GM23338 (cell line): ENCODE data around the gene PARP1. TPM values are rescaled to one million over a fixed set of nuclear protein-coding genes. Genes with fewer than 3 reads are reported as not detected.

Source experiments
- ATAC-seq: fragments of 200-7000 bp; cut with Tn5 transposase; 3 replicates; pipeline ENCODE4 v1.9.1; 2020
- DNase-seq: peaks from one replicate; pipeline ENCODE4 v3.0.0-alpha.2; 2015; ENCODE audit warnings: low spot score
- H2AFZ ChIP-seq: fragments of 200-600 bp; sonication (generic); 2 replicates; pipeline ENCODE4 v1.8.0; 2016; ENCODE audit warnings: antibody characterized with exemption, mild to moderate bottlenecking, moderate library complexity
- H3F3A ChIP-seq: fragments of 200-600 bp; sonication (generic); replicated peaks from 2 replicates; pipeline ENCODE4 v1.8.0; 2017; ENCODE audit warnings: antibody characterized with exemption, mixed run types, low read depth
- H3K27ac ChIP-seq: fragments of 200-600 bp; sonication (generic); 2 replicates; pipeline ENCODE4 v1.6.1; 2016; ENCODE audit warnings: low read depth
- H3K27me3 ChIP-seq: fragments of 200-600 bp; sonication (generic); 2 replicates; pipeline ENCODE4 v1.8.0; 2016; ENCODE audit warnings: mild to moderate bottlenecking, mixed run types, moderate library complexity; ENCODE audit not compliant: insufficient read depth
- H3K36me3 ChIP-seq: fragments of 200-600 bp; sonication (generic); 2 replicates; pipeline ENCODE4 v1.8.0; 2016; ENCODE audit warnings: mild to moderate bottlenecking; ENCODE audit not compliant: insufficient read depth
- H3K4me1 ChIP-seq: fragments of 200-600 bp; sonication (generic); 2 replicates; pipeline ENCODE4 v1.8.0; 2016; ENCODE audit warnings: mild to moderate bottlenecking, moderate library complexity; ENCODE audit not compliant: insufficient read depth
- H3K4me2 ChIP-seq: fragments of 200-600 bp; sonication (generic); 2 replicates; pipeline ENCODE4 v1.7.1; 2017; ENCODE audit warnings: mixed run types
- H3K4me3 ChIP-seq: fragments of 200-600 bp; sonication (generic); 2 replicates; pipeline ENCODE4 v1.6.1; 2016; ENCODE audit warnings: mixed run types
- H3K79me2 ChIP-seq: fragments of 200-600 bp; sonication (generic); replicated peaks from 2 replicates; pipeline ENCODE4 v1.8.0; 2017; ENCODE audit warnings: mild to moderate bottlenecking; ENCODE audit not compliant: insufficient read depth
- H3K9me2 ChIP-seq: fragments of 200-600 bp; sonication (generic); 2 replicates; pipeline ENCODE4 v1.8.0; 2017; ENCODE audit not compliant: insufficient read depth
- H4K20me1 ChIP-seq: fragments of 200-600 bp; sonication (generic); replicated peaks from 2 replicates; pipeline ENCODE4 v1.8.0; 2017; ENCODE audit warnings: mild to moderate bottlenecking; ENCODE audit not compliant: insufficient read depth
- H3K27ac Mint-ChIP-seq: 2 replicates; pipeline ENCODE4 v1.8.0; 2020; ENCODE audit warnings: inconsistent platforms, mild to moderate bottlenecking, moderate library complexity, mixed read lengths
- H3K27me3 Mint-ChIP-seq: 3 replicates; pipeline ENCODE4 v1.8.0; 2022; ENCODE audit warnings: low read depth, mild to moderate bottlenecking, moderate library complexity, mixed read lengths, inconsistent platforms; ENCODE audit not compliant: insufficient read depth, poor library complexity
- H3K36me3 Mint-ChIP-seq: 3 replicates; pipeline ENCODE4 v1.8.0; 2021; ENCODE audit warnings: low read depth, mild to moderate bottlenecking, inconsistent platforms, moderate library complexity, mixed read lengths
- H3K4me1 Mint-ChIP-seq: 3 replicates; pipeline ENCODE4 v1.8.0; 2020; ENCODE audit warnings: mild to moderate bottlenecking, inconsistent platforms, mixed read lengths
- H3K4me3 Mint-ChIP-seq: 3 replicates; pipeline ENCODE4 v1.8.0; 2021; ENCODE audit warnings: moderate library complexity, mild to moderate bottlenecking, inconsistent platforms, mixed read lengths
- H3K9me3 Mint-ChIP-seq: 3 replicates; pipeline ENCODE4 v1.8.0; 2020; ENCODE audit warnings: moderate library complexity, mild to moderate bottlenecking, inconsistent platforms, mixed read lengths
- CREB1 ChIP-seq: fragments of 250-450 bp; sonication (Bioruptor Pico); IDR thresholded peaks from 2 replicates; pipeline ENCODE4 v1.5.0; 2020; ENCODE audit warnings: low read depth, mild to moderate bottlenecking, moderate library complexity
- ETS1 ChIP-seq: IDR thresholded peaks from 2 replicates; pipeline ENCODE4 v1.6.1; 2016; ENCODE audit warnings: antibody characterized with exemption
- EZH2 ChIP-seq: fragments of 200-600 bp; sonication (generic); IDR thresholded peaks from one replicate; pipeline ENCODE4 v1.8.0; 2017; ENCODE audit warnings: antibody characterized with exemption, mild to moderate bottlenecking, low read depth; ENCODE audit not compliant: unreplicated experiment
- EZH2phosphoT487 ChIP-seq: fragments of 200-600 bp; sonication (generic); IDR thresholded peaks from one replicate; pipeline ENCODE4 v1.8.1; 2018; ENCODE audit warnings: antibody characterized with exemption; ENCODE audit not compliant: unreplicated experiment
- JUNB ChIP-seq: IDR thresholded peaks from one replicate; pipeline ENCODE4 v1.6.1; 2016; ENCODE audit warnings: antibody characterized with exemption; ENCODE audit not compliant: unreplicated experiment
- NANOG ChIP-seq: IDR thresholded peaks from 2 replicates; pipeline ENCODE4 v1.6.1; 2016; ENCODE audit warnings: antibody characterized with exemption, borderline replicate concordance
- POLR2AphosphoS5 ChIP-seq: IDR thresholded peaks from 2 replicates; pipeline ENCODE4 v1.6.1; 2016; ENCODE audit warnings: antibody characterized with exemption, low read depth
- STAT1 ChIP-seq: IDR thresholded peaks from one replicate; pipeline ENCODE4 v1.6.1; 2016; ENCODE audit warnings: antibody characterized with exemption; ENCODE audit not compliant: unreplicated experiment
- ZNF114 ChIP-seq: fragments of 250-450 bp; sonication (Bioruptor Pico); IDR thresholded peaks from 2 replicates; pipeline ENCODE4 v1.5.0; 2020; ENCODE audit warnings: mild to moderate bottlenecking, moderate library complexity
- ZNF331 ChIP-seq: fragments of 250-450 bp; sonication (Bioruptor Pico); IDR thresholded peaks from 2 replicates; pipeline ENCODE4 v1.5.0; 2020; ENCODE audit warnings: low read depth, mild to moderate bottlenecking, moderate library complexity
- ZNF462 ChIP-seq: fragments of 250-450 bp; sonication (Bioruptor Pico); IDR thresholded peaks from 2 replicates; pipeline ENCODE4 v1.5.0; 2020; ENCODE audit warnings: mild to moderate bottlenecking, moderate library complexity
- polyA plus RNA-seq: library from polyadenylated mRNA; unstranded; fragments of >200 nt; fragmentation: Nextera tagmentation; extraction: Ambion mirVana; gene quantifications from 2 replicates; pipeline ENCODE4 v1.2.1, GENCODE V29; 2016
- total RNA-seq: library from RNA; depleted of rRNA; stranded (reverse); fragments of >200 nt; shearing (Covaris generic); gene quantifications from 2 replicates; pipeline ENCODE4 v1.2.3, GENCODE V29; 2014
- TF ChIP-seq, protein P1 (sequence below), 2 experiments: fragments of 200-600 bp in 1 of 2; sonication (generic) in 1 of 2; conservative IDR thresholded peaks; 2 replicates each; pipeline versions ENCODE4 v1.5.1 to v1.6.1; 2016 to 2017; ENCODE audit warnings: antibody characterized with exemption in 2 of 2, low read depth in 2 of 2, mild to moderate bottlenecking in 2 of 2, moderate library complexity in 1 of 2
- TF ChIP-seq, protein P2 (sequence below): IDR thresholded peaks from one replicate; pipeline ENCODE4 v1.6.1; 2018; ENCODE audit warnings: antibody characterized with exemption; ENCODE audit not compliant: unreplicated experiment

Gene PARP1
- total and polyA plus RNA-seq, 2 experiments from 2014 or later: 877 to 1,082 TPM

DNA sequence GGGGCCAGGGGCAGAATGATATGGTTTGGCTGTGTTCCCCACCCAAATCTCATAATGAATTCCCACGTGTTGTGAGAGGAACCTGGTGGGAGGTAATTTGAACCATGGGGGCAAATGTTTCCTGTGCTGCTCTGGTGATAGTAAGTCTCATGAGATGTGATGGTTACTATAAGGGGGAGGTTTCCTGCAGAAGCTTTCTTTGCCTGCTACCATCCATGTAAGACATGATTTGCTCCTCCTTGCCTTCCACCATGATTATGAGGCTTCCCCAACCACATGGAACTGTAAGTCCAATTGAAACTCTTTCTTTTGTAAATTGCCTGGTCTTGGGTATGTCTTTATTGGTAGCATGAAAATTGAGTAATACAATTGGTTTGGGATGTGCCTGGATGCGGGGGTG, 65.2 kb downstream of the PARP1 start:
- Mint-ChIP-seq H3K36me3 (peaks cover 2% of the 10 kb centered on the region; the same call in 2 of the 3 replicates), H3K27ac (no peak overlapping the region), H3K27me3 (peaks cover 2% of the 10 kb centered on the region), H3K4me3 (no peak overlapping the region), H3K4me1 (no peaks in the 10 kb centered on the region), H3K9me3 (peaks cover 24% of the 10 kb centered on the region)
- no peak overlapping the region for H2AFZ ChIP-seq
- H3K9me2 ChIP-seq: no peaks in the 10 kb centered on the region
- H3K27ac ChIP-seq: no peak overlapping the region
- ATAC-seq: no peak
- no peaks in the 10 kb centered on the region for H3K79me2 ChIP-seq
- no peak for DNase-seq
- no peak overlapping the region for H3K4me3 ChIP-seq
- no peaks in the 10 kb centered on the region for H3K27me3 ChIP-seq
- no peak overlapping the region for H3K4me2 ChIP-seq
- no peaks in the 10 kb centered on the region for H3K4me1 ChIP-seq
- TF ChIP-seq EZH2 (no peak), ZNF331 (CRISPR knock-in tag) (no peak), ZNF114 (no peak), NANOG (no peak), CREB1 (CRISPR knock-in tag) (no peak), EZH2phosphoT487 (no peak), POLR2AphosphoS5 (no peak), STAT1 (no peak), JUNB (no peak), ETS1 (no peak), ZNF462 (no peak)
- TF ChIP-seq, protein P1, sequence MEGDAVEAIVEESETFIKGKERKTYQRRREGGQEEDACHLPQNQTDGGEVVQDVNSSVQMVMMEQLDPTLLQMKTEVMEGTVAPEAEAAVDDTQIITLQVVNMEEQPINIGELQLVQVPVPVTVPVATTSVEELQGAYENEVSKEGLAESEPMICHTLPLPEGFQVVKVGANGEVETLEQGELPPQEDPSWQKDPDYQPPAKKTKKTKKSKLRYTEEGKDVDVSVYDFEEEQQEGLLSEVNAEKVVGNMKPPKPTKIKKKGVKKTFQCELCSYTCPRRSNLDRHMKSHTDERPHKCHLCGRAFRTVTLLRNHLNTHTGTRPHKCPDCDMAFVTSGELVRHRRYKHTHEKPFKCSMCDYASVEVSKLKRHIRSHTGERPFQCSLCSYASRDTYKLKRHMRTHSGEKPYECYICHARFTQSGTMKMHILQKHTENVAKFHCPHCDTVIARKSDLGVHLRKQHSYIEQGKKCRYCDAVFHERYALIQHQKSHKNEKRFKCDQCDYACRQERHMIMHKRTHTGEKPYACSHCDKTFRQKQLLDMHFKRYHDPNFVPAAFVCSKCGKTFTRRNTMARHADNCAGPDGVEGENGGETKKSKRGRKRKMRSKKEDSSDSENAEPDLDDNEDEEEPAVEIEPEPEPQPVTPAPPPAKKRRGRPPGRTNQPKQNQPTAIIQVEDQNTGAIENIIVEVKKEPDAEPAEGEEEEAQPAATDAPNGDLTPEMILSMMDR (conservative IDR thresholded peaks at IDR 0.05; ENCODE audit: low read depth in 2 of 2): no peak
- TF ChIP-seq, protein P2, sequence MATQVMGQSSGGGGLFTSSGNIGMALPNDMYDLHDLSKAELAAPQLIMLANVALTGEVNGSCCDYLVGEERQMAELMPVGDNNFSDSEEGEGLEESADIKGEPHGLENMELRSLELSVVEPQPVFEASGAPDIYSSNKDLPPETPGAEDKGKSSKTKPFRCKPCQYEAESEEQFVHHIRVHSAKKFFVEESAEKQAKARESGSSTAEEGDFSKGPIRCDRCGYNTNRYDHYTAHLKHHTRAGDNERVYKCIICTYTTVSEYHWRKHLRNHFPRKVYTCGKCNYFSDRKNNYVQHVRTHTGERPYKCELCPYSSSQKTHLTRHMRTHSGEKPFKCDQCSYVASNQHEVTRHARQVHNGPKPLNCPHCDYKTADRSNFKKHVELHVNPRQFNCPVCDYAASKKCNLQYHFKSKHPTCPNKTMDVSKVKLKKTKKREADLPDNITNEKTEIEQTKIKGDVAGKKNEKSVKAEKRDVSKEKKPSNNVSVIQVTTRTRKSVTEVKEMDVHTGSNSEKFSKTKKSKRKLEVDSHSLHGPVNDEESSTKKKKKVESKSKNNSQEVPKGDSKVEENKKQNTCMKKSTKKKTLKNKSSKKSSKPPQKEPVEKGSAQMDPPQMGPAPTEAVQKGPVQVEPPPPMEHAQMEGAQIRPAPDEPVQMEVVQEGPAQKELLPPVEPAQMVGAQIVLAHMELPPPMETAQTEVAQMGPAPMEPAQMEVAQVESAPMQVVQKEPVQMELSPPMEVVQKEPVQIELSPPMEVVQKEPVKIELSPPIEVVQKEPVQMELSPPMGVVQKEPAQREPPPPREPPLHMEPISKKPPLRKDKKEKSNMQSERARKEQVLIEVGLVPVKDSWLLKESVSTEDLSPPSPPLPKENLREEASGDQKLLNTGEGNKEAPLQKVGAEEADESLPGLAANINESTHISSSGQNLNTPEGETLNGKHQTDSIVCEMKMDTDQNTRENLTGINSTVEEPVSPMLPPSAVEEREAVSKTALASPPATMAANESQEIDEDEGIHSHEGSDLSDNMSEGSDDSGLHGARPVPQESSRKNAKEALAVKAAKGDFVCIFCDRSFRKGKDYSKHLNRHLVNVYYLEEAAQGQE: no peak
- no peaks in the 10 kb centered on the region for H3K36me3 ChIP-seq
- no peaks in the 10 kb centered on the region for H3F3A ChIP-seq
- H4K20me1 ChIP-seq: no peaks in the 10 kb centered on the region
